ENCODE results near the gene DHRS4L2. TPM values are rescaled to one million over a fixed set of nuclear protein-coding genes. Genes with fewer than 3 reads are reported as not detected.
A peak's percentile ranks its signal among the peaks of the same experiment; 100 is the strongest.
"Not testable (repeated sequence)": the region's sequence is repeated elsewhere in the genome, so short reads cannot be mapped to it uniquely, and the experiment has no call there.

The DHRS4L2 gene
- total and polyA plus RNA-seq, 4 donors = 16.7 to 56.8 (median 44.0) TPM

DNA sequence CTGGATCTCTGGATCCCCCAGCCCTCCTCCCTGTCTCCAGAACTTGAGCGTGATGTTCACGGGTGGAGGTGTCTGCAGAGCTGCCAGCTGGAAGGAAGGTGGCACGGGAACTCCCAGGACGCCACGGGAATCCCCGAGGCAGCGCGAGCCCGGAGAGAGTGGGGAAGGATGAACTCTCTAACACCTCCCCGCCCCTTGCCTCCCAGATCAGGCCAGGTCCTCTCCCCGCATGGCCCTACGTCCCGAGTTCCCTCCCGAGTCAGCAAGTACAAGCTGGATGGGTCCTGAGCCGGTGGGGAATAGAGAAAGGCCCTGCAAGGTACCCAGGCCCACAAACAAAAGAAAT lies 17.7 kb downstream of the DHRS4L2 start:
- H3K36me3 ChIP-seq (ENCODE audit: control insufficient read depth in 4 of 4, insufficient read depth in 3 of 4, low read depth in 1 of 4, low read length in 3 of 4); H3K27ac ChIP-seq (ENCODE audit: low read depth in 1 of 2, low read length in 2 of 2); DNase-seq (ENCODE audit: low spot score); H3K27me3 ChIP-seq (ENCODE audit: control insufficient read depth in 4 of 4, insufficient read depth in 4 of 4, low read length in 3 of 4); H3K9ac ChIP-seq (ENCODE audit: low read depth in 1 of 2, low read length in 2 of 2); H3K4me1 ChIP-seq (ENCODE audit: control insufficient read depth in 4 of 4, insufficient read depth in 4 of 4, low read length in 3 of 4); H3K9me3 ChIP-seq (ENCODE audit: control insufficient read depth in 4 of 4, low read length in 3 of 4): not testable (repeated sequence)
- peak overlapping the region in 1 of 3 donors; percentile 42 for H3K4me3 ChIP-seq (ENCODE audit: low read depth in 1 of 3, low read length in 3 of 3)
- 2% methylated on average over 6 of the region's 15 CpGs for WGBS

DNA sequence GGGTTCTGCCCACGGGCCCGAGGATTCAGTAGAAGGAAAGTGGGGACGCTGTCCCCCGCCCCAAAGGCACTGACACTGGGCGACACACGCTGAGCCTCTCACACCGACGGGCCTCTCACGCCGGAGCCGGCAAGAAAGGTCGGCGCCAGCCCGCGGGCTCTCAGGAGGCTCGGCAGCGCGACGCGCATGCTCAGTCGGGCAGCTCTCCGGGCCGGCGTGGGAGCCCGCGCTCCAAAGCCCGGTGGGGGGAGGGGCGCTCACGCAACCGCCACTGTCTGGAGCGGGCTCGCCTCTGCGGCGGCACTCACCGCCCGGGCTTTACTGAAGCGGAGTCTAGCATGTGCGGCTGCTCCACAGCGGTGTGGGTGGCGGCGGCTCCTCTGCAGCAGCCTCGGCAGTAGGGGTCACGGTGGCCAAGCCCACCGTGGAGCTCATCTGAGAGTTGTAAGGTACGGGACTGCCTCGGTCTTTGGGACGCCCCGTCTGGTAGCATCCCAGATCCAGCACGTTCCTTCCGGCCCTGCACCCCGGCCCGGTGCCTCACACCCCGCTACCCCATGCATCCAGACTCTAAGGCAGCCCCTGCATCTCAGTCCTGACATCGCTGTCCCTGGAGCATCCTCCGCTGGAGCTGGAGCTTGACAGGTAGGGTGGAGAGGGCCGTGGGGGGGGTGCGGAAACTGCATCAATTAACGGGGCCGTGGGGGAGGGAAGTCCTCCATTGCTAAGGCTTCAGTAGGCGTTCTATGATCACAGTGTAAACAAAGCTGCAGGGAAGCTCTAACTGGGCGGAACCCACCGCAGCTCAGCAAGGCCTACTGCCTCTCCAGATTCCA lies 18.3 kb downstream of the DHRS4L2 start:
- H3K27ac ChIP-seq (ENCODE audit: low read depth in 1 of 2, low read length in 2 of 2); H3K4me1 ChIP-seq (ENCODE audit: control insufficient read depth in 4 of 4, insufficient read depth in 4 of 4, low read length in 3 of 4): not testable (repeated sequence)
- DNase-seq (ENCODE audit: low spot score) = peak; percentile 72

DNA sequence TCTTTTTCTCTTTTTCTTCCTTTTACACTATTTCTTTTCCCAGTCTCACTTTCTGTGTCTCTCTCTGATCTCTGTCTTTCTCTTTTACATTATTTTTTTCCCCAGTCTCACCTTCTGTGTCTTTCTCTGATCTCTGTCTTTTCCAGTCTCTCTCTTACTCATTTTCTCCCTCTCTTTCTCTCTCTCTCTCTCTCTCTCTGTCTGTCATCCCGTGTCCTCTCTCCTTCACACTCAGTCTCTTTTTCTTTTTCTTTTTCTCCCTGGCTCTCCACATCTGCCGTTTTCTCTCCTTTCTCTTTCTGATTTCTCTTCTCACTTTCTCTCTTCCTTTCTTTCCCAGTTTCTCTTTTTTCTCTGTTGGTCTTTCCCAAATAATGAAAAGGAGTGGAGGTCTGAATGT lies 22.3 kb downstream of the DHRS4L2 start:
- TF ChIP-seq NR2F2 (IDR thresholded peaks at IDR 0.05) (no peak), TAF1 (conservative IDR thresholded peaks at IDR 0.05) (no peak), HNF4A (conservative IDR thresholded peaks at IDR 0.05) (no peak), RAD21 (IDR thresholded peaks at IDR 0.05) (no peak), FOXA1 (IDR thresholded peaks at IDR 0.05) (no peak), RXRA (IDR thresholded peaks at IDR 0.05) (no peak), EGR1 (IDR thresholded peaks at IDR 0.05; ENCODE audit: low read depth in 2 of 2) (no peak), FOXA2 (IDR thresholded peaks at IDR 0.05) (no peak), SP1 (IDR thresholded peaks at IDR 0.05) (no peak), JUND (IDR thresholded peaks at IDR 0.05) (no peak), HNF4G (IDR thresholded peaks at IDR 0.05) (no peak), ZBTB33 (IDR thresholded peaks at IDR 0.05) (no peak), YY1 (IDR thresholded peaks at IDR 0.05) (no peak), GABPA (IDR thresholded peaks at IDR 0.05 in 1 of 2, conservative IDR thresholded peaks at IDR 0.05 in 1 of 2) (no peak)
- TF ChIP-seq, protein P1, sequence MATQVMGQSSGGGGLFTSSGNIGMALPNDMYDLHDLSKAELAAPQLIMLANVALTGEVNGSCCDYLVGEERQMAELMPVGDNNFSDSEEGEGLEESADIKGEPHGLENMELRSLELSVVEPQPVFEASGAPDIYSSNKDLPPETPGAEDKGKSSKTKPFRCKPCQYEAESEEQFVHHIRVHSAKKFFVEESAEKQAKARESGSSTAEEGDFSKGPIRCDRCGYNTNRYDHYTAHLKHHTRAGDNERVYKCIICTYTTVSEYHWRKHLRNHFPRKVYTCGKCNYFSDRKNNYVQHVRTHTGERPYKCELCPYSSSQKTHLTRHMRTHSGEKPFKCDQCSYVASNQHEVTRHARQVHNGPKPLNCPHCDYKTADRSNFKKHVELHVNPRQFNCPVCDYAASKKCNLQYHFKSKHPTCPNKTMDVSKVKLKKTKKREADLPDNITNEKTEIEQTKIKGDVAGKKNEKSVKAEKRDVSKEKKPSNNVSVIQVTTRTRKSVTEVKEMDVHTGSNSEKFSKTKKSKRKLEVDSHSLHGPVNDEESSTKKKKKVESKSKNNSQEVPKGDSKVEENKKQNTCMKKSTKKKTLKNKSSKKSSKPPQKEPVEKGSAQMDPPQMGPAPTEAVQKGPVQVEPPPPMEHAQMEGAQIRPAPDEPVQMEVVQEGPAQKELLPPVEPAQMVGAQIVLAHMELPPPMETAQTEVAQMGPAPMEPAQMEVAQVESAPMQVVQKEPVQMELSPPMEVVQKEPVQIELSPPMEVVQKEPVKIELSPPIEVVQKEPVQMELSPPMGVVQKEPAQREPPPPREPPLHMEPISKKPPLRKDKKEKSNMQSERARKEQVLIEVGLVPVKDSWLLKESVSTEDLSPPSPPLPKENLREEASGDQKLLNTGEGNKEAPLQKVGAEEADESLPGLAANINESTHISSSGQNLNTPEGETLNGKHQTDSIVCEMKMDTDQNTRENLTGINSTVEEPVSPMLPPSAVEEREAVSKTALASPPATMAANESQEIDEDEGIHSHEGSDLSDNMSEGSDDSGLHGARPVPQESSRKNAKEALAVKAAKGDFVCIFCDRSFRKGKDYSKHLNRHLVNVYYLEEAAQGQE (IDR thresholded peaks at IDR 0.05) = no peak
- TF ChIP-seq, protein P2, sequence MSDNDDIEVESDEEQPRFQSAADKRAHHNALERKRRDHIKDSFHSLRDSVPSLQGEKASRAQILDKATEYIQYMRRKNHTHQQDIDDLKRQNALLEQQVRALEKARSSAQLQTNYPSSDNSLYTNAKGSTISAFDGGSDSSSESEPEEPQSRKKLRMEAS (IDR thresholded peaks at IDR 0.05) = no peak
- TF ChIP-seq, protein P3, sequence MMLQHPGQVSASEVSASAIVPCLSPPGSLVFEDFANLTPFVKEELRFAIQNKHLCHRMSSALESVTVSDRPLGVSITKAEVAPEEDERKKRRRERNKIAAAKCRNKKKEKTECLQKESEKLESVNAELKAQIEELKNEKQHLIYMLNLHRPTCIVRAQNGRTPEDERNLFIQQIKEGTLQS (IDR thresholded peaks at IDR 0.05) = no peak
- TF ChIP-seq, protein P4, sequence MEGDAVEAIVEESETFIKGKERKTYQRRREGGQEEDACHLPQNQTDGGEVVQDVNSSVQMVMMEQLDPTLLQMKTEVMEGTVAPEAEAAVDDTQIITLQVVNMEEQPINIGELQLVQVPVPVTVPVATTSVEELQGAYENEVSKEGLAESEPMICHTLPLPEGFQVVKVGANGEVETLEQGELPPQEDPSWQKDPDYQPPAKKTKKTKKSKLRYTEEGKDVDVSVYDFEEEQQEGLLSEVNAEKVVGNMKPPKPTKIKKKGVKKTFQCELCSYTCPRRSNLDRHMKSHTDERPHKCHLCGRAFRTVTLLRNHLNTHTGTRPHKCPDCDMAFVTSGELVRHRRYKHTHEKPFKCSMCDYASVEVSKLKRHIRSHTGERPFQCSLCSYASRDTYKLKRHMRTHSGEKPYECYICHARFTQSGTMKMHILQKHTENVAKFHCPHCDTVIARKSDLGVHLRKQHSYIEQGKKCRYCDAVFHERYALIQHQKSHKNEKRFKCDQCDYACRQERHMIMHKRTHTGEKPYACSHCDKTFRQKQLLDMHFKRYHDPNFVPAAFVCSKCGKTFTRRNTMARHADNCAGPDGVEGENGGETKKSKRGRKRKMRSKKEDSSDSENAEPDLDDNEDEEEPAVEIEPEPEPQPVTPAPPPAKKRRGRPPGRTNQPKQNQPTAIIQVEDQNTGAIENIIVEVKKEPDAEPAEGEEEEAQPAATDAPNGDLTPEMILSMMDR (IDR thresholded peaks at IDR 0.05; ENCODE audit: low read depth, low read length, missing input control) = no peak
- H3K4me3 ChIP-seq (ENCODE audit: low read depth in 1 of 3, low read length in 3 of 3) = no peak overlapping the region
- peaks cover 0 to 20% (median 19%) of the 10 kb centered on the region in 4 donors for H3K4me1 ChIP-seq (ENCODE audit: control insufficient read depth in 4 of 4, insufficient read depth in 4 of 4, low read length in 3 of 4)
- no peak for DNase-seq (ENCODE audit: low spot score)
- H3K27me3 ChIP-seq (ENCODE audit: control insufficient read depth in 4 of 4, insufficient read depth in 4 of 4, low read length in 3 of 4) = no peaks in the 10 kb centered on the region
- H3K27ac ChIP-seq (ENCODE audit: low read depth in 1 of 2, low read length in 2 of 2) = no peak overlapping the region
- H3K9ac ChIP-seq (ENCODE audit: low read depth in 1 of 2, low read length in 2 of 2) = no peak overlapping the region
- 85% methylated on average over 2 of the region's 2 CpGs for WGBS
- no peaks in the 10 kb centered on the region for H3K9me3 ChIP-seq (ENCODE audit: control insufficient read depth in 4 of 4, low read length in 3 of 4)
- H3K36me3 ChIP-seq (ENCODE audit: control insufficient read depth in 4 of 4, insufficient read depth in 3 of 4, low read depth in 1 of 4, low read length in 3 of 4) = no peaks in the 10 kb centered on the region

More for the DNA sequence above, 18.3 kb downstream of the DHRS4L2 start:
- not testable (repeated sequence) for H3K9ac ChIP-seq (ENCODE audit: low read depth in 1 of 2, low read length in 2 of 2); H3K27me3 ChIP-seq (ENCODE audit: control insufficient read depth in 4 of 4, insufficient read depth in 4 of 4, low read length in 3 of 4); H3K9me3 ChIP-seq (ENCODE audit: control insufficient read depth in 4 of 4, low read length in 3 of 4); H3K36me3 ChIP-seq (ENCODE audit: control insufficient read depth in 4 of 4, insufficient read depth in 3 of 4, low read depth in 1 of 4, low read length in 3 of 4)
- 6% methylated on average over 62 of the region's 62 CpGs for WGBS
- H3K4me3 ChIP-seq (ENCODE audit: low read depth in 1 of 3, low read length in 3 of 3) = peak overlapping the region in 2 of 3 donors; percentile 30 to 42
